Left ventricle myocardium superior (tissue), 1 donor: Measurements from ENCODE around the gene LCE3B. TPM values are rescaled to one million over a fixed set of nuclear protein-coding genes. Genes with fewer than 3 reads are reported as not detected.
"Not testable (repeated sequence)": the region's sequence is repeated elsewhere in the genome, so short reads cannot be mapped to it uniquely, and the experiment has no call there.

Experiments used
- ATAC-seq: fragments of 200-7000 bp; cut with Tn5 transposase; one replicate; pipeline ENCODE4 v1.9.1; 2020; ENCODE audit warnings: mild to moderate bottlenecking, moderate library complexity
- DNase-seq: peaks from one replicate; pipeline ENCODE4 v3.0.0-alpha.2; 2020
- intact Hi-C: fragments of 100-400 bp; cut with micrococcal nuclease; formaldehyde crosslinking; loops from one replicate; pipeline ENCODE4 v1.11.0; 2022
- long read RNA-seq: library from polyadenylated mRNA; unstranded; transcript quantifications from one replicate; pipeline ENCODE4 v2.0.0, GENCODE V29; 2021
- total RNA-seq: library from RNA; stranded (reverse); fragmentation: NEBNext Ultra II Directional; extraction: Animal tissue kit (Norgen Biotek cat#: 25700); gene quantifications from one replicate; pipeline ENCODE4 v1.2.1, GENCODE V29; 2021
- donor health status: DM: no; HTN: yes; CAD: no; lungs with severe emphysema.

Gene LCE3B, protein sequence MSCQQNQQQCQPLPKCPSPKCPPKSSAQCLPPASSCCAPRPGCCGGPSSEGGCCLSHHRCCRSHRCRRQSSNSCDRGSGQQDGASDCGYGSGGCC
- total RNA-seq = not detected
- long read RNA-seq = 0 reads

DNA sequence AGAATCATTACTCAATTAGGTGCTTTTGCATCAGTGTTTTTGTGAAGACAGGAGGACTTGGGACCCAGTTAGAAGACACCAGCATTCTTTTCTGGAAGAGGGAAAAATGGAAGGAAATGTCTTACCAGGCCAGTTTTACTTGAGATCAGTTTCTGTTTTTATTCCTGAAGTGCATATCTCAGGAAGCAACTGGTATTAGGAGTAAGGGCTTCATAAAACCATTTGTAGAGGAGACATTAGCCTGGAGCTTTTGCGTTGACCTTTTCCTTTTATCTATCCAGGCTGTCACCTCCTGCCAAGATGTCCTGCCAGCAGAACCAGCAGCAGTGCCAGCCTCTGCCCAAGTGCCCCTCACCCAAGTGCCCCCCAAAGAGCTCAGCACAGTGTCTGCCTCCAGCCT, at the start of gene LCE3B:
Gene LCE3B, plus strand, starts transcription at position 301 of the 400 bp plus-strand sequence. Its CDS starts 0 bp downstream, at position 301.
- ATAC-seq = no peak

DNA sequence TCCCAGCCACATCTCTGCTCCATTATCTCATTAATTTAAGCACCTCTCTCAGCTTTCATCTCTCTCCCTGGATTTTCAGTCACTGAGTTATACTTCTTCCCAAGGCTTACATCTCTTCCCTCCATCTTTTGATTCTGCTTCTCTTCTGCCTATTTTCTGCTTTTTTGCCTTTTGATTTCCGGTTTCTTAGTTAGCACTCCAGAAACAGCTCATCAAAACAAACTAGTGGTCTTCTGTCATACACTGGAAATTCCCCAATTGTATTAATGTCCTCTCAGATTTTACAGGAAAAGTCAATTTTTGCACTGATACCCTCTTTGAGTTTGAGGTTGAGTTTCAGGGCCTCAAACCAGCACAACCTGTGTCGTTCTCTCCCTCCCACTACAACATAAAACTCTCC, 48.5 kb upstream of the LCE3B start:
- DNase-seq (no peak), ATAC-seq (no peak)
- intact Hi-C loops = no loop called here

More for the DNA sequence above, at the start of gene LCE3B:
- intact Hi-C loops = no loop called here
- no peak for DNase-seq

DNA sequence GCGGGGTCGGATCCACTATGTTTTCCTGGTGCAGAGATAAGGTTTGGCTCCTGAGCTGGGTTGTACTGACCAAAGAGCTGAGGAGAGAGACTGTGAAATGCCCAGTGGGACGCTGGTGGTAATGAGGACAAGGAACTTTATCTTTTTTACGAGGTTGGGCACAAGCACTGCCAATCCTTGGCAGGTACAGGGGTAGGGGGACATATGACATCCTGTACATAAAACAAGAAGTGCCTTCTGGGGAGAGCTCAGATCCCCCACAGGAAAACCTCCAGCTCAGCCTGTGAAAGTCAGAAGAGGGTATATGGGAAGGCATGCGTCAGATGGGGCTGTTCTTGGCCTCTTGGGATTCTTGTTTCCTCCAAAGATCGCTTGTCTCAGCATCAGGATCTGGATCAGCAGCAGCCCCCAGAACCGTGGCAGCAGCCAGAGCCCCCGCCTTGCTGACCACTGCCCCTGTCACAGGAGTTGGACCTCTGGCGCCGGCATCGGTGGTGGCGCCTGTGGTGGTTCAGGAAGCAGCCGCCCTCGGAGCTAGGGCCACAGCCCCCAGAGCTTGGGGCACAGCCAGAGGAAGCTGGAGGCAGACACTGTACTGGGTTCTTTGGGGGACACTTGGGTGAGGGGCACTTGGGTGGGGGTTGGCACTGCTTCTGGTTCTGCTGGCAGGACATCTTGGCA, 47.9 kb upstream of the LCE3B start:
- ATAC-seq = no peak
- intact Hi-C loops = no loop called here
- no peak for DNase-seq

DNA sequence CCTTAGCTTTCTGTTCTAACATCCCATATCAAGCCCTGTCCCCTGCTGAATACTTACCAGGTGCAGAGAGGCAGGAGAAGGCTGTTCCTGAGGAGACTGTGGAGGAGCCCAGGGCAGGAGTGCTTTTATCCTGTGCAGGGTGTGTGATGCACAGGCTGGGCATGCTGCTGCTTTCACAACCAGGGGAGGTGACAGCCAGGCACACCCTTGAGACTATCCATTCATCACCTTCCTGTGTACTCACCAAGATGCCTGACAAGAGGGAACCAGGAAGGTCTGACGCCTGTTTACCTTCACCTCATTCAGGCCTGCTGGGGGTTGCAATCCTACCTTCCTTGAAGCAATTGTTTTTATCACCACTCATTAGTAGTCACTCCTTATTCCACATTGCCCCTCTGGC, 46.9 kb upstream of the LCE3B start, which contains the start of gene LCE3E:
Gene LCE3E, minus strand, starts transcription at position 100 of the 400 bp plus-strand sequence. CDS start 572 bp downstream, outside the sequence.
- DNase-seq (no peak), ATAC-seq (no peak)
- intact Hi-C loops = no loop called here

DNA sequence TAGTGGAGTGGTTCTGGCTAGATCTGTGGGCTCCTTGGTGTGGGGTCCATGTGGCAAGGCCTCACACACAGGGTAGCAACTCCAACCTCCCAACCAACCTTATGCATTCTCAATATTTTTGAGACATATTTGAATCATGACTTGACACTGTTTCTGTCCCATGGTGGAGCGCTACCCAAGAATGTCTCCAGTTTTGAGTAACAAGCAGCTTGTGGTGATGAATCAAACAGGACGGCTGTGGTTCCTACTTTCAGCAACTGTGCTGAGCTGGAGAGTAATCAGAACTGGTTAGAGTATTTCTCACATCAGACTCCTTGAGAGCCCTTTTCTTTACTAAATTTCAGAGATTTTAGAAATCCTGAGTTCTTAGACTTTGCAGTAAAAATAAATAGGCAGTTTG, 36.4 kb upstream of the LCE3B start:
- intact Hi-C loops = no loop called here
- DNase-seq (no peak), ATAC-seq (no peak)

DNA sequence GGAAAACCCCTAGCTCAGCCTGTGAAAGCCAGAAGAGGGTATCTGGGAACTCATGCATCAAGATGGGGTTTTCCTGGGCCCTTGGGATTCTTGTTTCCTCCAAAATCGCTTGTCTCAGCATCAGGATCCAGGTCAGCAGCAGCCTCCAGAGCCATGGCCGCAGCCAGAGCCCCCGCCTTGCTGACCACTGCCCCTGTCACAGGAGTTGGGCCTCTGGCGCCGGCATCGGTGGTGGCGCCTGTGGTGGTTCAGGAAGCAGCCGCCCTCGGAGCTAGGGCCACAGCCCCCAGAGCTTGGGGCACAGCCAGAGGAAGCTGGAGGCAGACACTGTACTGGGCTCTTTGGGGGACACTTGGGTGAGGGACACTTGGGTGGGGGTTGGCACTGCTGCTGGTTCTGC, 34.1 kb upstream of the LCE3B start:
- ATAC-seq, intact Hi-C loops, DNase-seq: not testable (repeated sequence)

DNA sequence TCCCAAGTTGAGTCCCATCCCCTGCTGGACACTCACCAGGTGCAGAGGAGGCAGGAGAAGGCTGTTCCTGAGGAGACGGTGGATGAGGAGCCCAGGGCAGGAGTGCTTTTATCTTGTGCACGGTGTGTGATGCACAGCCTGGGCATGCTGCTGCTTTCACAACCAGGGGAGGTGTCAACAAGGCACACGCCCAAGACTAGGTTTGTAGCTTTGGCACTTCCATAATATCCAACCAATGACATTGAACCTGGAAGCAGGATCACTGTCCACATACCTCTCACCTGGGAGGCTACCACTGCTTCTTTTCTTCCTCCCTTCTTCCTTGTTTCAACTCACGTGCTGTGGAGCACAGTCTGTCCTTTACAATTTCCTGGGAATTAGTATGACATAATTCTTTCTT, 33.2 kb upstream of the LCE3B start, which contains the start of gene LCE3D:
Gene LCE3D, minus strand, starts transcription at position 84 of the 400 bp plus-strand sequence. CDS start 580 bp downstream, outside the sequence.
- no peak for ATAC-seq
- intact Hi-C loops = no loop called here
- no peak for DNase-seq

DNA sequence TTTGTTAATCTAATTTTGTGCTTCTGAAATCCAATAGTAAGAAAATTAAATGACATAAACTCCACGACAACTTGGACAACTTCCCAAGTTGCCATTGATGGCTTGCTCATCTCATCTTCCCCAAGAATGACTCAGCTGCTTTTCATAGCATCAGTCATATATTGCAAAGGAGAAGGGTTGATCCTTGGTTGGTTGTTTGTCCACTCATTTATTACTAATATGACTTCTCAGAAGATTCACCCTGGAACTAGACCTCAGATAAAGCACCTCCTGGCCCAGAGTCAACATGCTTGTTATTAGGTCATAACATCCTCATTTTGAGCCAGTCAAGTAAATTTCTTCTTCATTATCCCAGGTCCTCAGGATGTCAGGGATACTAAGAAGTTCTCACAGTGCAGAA, 31.0 kb upstream of the LCE3B start:
- ATAC-seq (no peak), DNase-seq (no peak)
- intact Hi-C loops = no loop called here

DNA sequence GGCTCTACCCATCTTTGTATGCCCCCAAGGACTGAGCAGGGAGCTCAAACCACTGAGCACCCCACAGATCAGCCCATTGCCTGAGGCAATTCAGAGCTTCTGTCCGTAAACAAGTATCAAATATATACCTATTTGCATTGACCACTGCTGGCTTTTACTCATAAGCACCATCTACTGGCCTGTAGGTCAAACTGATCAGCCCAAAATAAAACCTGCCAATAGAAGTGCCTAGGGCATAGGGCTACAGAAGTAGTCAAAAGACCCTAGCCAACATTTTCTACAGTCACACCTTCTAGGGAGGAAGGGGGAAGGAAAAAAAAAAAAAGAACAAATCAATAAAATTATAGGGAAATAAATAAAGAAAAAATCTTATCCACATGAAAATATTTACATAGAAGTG, 28.0 kb upstream of the LCE3B start:
- DNase-seq (no peak), ATAC-seq (no peak)
- intact Hi-C loops = no loop called here

DNA sequence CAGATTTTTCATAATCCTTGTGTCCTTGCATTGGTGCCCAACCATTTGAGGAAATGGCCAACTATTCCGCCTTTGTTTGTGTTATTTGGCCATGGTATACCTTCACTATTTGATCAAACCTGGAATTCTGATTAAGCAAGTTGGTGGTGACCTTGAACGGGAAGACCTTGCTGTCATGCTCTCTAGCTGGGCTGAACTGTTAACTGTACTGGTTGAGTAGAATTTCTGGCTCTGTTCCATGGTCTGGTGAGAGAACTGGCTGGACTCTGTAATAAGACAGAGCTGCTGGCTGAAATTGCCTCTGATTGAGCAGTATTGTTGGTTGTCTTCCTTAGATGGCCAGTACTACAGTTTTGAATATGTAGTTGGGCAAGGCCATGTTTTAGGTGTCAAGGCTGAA, 16.6 kb upstream of the LCE3B start:
- DNase-seq = no peak
- intact Hi-C loops = no loop called here

DNA sequence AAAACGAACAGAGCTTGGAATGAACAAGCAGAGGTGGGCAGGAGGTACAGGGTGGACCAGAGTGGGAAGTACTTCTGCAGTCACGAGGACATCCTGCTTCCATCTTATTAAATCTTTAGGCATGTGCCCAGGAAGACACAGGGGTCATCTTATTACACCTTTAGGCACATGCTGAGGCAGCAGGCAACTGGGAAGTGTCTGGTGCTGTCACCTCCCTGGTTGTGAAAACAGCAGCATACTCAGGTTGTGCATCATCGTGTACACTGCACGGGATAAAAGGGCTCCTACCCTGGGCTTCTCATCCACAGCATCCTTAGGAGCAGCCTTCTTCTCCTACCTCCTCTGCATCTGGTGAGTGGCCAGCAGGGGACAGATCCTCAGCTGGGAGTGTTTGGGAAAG, 13.7 kb upstream of the LCE3B start, which contains the start of gene LCE3C:
Gene LCE3C, plus strand, starts transcription at position 301 of the 400 bp plus-strand sequence. CDS start 498 bp downstream, outside the sequence.
- intact Hi-C loops = no loop called here
- no peak for ATAC-seq
- DNase-seq = no peak

More for the DNA sequence above, 16.6 kb upstream of the LCE3B start:
- ATAC-seq = no peak

DNA sequence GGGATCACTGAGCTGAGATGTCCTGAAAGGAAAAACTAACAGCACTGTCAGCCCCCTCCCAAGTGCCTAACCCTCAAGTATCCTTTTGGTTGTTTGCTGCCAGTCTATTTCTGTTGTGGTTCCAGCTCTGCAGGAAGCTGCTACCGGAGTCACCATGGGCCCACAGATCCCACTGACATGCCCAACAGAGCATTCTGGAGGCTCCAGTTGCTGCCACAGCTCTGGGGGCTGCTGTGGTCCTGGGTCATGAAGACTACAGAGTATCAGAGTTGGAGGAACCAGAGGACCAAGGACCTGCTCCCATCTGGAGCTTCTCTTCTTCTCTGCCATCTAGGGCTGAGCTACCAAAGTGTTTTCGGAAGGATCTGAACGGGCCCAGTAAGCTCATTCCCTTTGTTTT, 8.4 kb downstream of the LCE3B start:
- DNase-seq = no peak
- intact Hi-C loops = no loop called here

DNA sequence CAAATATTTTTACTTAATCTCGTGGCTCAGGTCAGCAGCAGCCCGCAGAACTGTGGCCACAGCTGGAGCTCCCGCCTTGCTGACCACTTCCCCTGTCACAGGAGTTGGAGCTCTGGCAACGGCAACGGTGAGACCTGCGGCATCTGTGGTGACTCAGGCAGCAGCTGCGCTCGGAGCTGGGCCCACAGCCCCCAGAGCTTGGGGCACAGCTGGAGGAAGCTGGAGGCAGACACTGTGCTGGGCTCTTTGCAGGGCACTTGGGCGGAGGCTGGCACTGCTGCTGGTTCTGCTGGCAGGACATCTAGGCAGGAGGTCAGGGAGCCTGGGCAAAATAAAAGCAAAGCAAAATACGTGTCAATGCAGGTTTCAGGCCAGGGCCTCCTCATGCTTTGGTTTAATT, 9.2 kb downstream of the LCE3B start, which contains the start of gene LCE3A:
Gene LCE3A, minus strand, starts transcription at position 301 of the 400 bp plus-strand sequence. Its CDS starts 0 bp downstream, at position 301.
- ATAC-seq = no peak
- DNase-seq = no peak

More for the DNA sequence above, 8.4 kb downstream of the LCE3B start:
- ATAC-seq = no peak

DNA sequence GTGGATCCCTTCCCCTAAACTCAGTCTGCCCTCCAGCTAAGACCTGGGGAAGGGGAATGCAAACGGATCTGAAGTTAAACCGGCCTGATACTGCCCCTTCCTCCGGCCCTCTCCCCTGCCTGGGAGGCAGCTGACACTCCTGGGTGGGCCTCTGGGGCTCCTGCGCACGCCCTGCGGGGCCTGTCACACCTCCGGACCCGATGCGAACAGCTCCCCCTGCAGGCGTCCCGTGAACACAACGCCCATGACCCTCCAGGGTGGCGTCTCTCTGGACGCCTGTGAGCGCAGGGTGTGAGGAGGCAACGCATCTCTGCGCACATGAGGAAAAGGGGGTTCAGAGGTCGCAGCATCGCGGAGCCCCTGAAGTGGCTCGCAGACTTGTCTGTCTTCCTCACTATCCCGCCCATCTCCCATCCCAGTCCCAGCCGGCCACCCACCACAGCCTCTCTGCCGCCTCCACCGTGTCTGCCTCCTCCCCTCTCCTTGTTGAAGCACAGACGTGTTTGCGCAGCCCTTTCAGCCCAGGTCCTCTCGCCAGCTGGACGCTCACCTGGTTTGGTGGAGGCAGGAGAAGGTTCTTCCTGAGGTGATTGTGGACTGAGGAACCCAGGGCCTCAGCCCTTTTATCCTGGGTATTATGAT, 9.7 kb downstream of the LCE3B start:
- intact Hi-C loops = no loop called here
- ATAC-seq = no peak
- no peak for DNase-seq

More for the DNA sequence above, 9.2 kb downstream of the LCE3B start, which contains the start of gene LCE3A:
- intact Hi-C loops = no loop called here

DNA sequence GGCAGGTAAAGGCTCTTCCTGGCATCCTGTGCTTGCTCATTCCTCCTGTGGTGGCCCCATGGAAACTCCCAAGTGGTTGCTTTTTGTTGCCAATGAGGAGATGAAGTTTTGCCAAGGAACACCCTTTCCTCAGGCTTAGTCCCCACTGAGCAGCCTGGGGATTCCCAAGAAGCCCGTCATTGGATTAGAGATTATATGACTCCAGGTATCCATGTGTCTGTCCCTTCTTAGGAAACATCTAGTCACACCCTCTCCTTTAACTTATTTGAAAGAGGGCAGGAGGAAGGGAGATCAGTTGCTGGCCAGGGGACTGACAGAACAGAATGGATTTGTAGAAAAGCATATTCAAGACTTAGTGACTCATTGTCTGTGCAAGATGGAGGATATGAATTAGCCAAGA, 13.1 kb downstream of the LCE3B start:
- intact Hi-C loops = no loop called here
- no peak for ATAC-seq
- DNase-seq = no peak

DNA sequence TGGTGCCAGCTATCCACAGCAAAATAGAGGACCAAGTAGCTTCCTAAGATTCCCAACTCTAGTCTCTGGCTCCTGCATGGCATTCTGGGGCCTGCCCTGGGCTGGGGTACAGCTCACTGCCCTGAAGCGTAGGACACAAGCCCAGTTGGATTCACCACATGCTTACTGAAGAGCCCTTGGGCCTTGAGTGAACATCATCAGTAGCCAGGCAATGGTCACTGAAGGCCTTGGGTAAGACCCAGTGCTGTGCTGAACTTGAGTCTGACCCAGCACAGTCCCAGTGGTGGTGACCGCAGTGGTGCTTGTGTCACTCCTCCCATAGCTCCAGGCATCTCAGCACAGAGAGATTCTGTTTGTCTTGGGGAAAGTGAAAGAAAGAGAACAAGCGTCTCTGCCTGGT, 17.0 kb downstream of the LCE3B start:
- no peak for DNase-seq
- intact Hi-C loops = no loop called here
- ATAC-seq = no peak

DNA sequence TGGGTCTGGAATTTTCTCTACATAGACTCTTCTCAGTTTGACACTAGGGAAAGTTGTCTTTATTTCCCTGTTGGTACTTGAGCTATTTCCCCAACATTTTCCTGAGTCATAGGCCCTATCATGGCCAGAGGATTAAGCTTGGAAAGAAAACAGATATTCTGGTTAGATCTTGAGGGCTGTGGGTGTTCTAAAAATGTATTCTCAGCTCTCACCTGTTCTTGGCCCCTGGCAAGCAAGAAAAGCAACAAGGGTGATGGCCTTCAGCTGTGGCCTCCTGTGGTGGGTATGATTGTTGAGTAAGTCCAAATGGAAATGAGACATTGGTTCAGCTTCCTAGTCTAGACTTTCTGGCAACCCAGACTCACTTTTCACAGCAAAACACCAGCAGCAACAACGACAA, 26.7 kb downstream of the LCE3B start:
- ATAC-seq (no peak), DNase-seq (no peak)
- intact Hi-C loops = no loop called here

DNA sequence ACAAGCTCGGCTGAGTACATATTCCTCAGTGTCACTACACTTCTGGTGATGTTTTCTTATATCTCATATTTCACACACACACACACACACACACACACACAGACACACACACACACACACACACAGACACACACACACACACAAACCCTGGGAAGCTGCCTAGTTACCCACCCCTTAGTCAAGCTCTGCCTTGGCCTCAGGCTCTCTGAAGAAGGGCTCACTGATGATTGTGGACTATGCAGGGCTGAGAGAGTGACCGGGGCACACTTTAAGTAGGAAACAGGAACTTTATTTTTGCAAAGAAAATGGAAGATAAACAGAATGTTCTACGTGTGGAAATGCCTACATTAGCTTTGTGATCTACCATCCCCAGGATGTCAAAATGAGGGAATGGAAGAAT, 30.3 kb downstream of the LCE3B start:
- DNase-seq = no peak
- ATAC-seq = no peak
- intact Hi-C loops = no loop called here

DNA sequence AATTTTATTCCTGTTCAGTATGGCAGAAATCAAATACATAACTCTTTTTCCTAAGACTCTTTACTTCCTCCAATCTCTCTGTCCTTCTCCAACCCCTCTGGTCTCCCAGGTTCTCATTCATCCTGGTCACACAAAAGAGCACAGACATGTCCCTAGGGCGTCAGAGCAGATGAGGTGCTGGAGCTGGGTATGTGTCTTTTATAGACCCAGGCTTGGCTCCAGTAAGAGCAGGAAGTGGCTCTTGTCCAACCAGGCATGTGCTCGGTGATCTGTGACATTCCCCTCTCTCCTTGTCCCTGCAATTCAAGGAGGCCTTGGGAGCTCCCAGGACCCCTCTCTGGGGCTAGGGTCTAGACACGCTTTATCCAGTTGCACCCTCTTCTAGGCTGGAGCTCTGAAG, 31.5 kb downstream of the LCE3B start:
- intact Hi-C loops = no loop called here
- ATAC-seq (no peak), DNase-seq (no peak)

DNA sequence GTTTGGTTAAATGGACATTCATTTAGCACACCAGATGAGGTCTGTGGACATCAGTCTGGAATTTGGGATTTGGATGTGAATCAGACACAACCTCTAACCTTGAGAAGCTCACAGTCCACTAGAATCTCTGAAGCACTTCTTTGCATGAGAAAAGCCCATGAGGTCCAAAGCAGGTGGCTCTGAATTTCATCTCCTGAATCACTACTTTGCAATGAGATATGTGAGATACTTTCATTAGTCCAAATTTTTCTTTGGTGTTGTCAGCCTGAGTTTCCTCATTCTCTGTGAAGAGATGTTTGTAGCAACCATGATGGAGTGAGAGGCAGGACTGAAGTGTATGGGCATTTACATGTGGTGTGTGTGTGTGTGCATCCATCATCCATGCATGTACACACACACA, 33.0 kb downstream of the LCE3B start:
- intact Hi-C loops = no loop called here
- ATAC-seq = no peak

More for the DNA sequence above, 33.0 kb downstream of the LCE3B start:
- no peak for DNase-seq
